IPS DF 4.7 (cell line): ENCODE measurements around the gene SNX5.

Experiments used
- DNase-seq: peaks from one replicate; pipeline ENCODE4 v3.0.0-alpha.2; 2013; ENCODE audit warnings: low spot score; ENCODE audit errors: extremely low read depth

Gene SNX5

DNA sequence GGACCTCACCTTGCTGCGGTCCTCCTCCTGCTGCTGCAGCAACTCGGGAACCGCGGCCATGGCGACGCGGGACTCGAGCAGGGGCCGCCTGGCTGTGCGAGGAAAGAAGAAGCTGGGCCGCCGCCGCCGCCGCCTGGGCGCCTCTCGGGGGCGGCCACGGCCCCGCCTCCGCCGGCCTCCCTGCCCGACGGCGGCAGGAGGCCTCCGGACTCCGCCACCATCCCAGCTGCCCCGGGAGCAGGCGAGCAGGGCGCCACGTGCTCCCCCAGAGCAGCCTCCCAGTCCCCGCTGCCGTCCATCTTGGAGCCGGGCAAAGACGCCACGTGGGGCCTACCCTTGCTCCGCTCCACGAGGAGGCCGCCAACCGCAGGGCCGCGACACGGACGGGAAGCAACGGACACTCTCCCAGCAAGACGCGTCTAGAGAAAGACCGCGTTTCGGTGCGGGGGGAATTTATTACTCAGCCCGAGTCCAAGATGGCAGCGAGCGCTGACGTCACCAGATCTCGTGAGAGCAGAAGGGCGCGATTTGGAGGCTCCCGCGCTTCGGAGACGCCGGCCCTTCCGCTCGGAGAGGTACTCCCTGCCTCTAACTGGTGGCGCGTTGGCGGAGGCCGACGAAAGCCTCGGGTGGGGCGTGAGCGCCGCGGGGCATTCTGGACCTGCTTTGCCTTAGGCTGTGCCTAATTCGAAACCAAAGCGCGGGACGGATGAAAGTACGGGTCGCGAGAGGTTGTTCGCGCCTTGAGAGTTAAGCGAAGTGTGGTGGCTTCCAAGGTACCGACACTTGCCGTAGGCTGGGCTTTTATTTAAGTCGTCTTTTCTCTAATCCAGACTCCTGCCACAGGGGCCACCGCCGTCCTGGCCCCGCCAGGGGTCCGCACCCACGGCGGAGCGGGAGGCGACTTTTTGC is at the start of gene SNX5, which contains the start of gene MGME1:
Gene SNX5, minus strand, starts transcription at position 429 of the 912 bp plus-strand sequence. Its CDS starts 369 bp downstream, at position 60.
Gene MGME1, plus strand, starts transcription at position 653 of the 912 bp plus-strand sequence. CDS start 842 bp downstream, outside the sequence.
- peak; percentile 95 for DNase-seq

DNA sequence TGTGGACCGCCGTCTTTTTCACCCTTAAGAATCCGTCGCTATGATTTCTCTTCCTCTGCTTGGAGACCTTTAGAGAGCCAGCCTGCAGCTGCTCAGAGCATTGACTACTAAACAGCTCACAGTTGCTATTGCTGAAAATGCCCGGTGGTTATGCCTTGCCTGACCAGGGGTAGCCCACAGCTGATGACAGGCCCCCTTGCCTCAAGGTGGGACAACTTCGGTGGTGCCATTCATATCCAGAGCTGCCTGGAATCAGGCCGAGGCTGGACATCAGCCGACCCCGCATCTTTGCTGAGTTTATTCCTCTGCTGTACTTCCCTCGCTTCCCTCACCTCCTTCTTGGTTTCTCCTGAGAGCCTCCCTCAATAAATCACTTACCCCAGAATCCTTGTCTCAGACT is 49.5 kb upstream of the SNX5 start:
- DNase-seq: no peak

DNA sequence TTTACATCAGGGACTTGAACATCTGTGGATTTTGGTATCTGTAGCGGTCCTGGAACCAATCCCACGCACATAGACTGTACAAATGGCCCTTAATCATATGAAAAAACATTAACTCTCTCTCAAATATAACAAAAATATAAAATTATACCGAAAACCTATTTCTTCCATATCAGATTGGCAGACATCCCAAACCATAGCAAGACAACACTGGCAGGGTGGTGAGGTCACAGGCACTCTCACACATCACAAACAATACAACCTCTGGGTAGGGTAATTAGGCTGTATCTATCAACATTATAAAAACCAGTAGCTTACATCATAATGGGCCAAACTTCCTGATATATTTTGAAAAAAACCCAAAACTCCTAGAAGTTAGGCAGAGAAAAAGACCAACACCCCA is 48.2 kb upstream of the SNX5 start:
- no peak for DNase-seq

DNA sequence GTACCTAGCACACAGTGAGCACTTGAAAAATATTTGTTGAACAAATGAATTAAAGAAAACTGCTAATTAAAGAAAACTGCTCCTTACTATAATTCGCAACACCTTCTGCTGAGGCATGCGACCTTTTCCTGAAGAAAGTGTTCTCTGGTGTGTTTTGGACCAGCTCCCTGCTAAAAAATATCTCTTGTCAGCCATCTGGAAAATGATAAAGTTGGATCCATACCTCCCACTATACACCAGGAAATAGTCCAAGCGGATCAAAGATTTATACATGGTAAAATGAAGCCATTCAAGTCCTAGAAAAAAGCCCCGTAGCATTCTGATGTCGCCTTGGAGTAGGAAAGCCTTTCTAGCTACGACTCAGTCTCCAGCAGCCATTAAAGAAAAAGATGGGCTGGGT is 45.8 kb upstream of the SNX5 start:
- no peak for DNase-seq

DNA sequence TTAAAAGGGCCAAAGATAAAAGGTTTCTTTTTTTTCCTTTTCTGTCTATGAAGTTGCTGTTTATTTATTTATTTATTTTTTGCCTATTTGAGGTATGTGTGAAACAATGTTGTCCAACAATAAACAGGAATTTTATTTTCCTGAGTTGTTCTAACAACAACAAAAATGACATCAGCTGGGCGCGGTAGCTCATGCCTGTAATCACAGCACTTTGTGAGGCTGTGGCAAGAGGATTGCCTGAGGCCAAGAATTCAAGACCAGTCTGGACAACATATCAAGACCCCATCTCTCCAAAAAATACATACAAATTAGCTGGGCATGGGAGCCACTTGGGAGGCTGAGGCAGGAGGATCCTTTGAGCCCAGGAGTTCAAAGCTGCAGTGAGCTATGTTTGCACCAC is 44.3 kb upstream of the SNX5 start:
- DNase-seq: no peak

DNA sequence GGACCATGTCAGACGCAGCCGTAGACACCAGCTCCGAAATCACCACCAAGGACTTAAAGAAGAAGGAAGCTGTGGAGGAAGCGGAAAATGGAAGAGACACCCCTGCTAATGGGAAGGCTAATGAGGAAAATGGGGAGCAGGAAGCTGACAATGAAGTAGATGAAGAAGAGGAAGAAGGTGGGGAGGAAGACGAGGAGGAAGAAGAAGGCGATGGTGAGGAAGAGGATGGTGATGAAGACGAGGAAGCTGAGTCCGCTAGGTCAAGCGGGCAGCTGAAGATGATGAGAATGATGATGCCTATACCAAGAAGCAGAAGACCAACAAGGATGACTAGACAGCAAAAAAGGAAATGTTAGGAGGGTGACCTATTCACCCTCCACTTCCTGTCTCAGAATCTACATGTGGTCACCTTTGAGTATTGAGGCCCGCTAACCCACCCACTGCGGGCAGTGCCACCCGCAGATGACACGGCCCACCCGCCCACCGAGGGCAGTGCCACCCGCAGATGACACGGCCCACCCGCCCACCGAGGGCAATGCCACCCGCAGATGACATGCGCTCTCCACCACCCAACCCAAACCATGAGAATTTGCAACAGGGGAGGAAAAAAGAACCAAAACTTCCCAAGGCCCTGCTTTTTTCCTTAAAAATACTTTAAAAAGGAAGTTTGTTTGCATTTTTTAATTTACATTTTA is 43.5 kb upstream of the SNX5 start:
- no peak for DNase-seq

DNA sequence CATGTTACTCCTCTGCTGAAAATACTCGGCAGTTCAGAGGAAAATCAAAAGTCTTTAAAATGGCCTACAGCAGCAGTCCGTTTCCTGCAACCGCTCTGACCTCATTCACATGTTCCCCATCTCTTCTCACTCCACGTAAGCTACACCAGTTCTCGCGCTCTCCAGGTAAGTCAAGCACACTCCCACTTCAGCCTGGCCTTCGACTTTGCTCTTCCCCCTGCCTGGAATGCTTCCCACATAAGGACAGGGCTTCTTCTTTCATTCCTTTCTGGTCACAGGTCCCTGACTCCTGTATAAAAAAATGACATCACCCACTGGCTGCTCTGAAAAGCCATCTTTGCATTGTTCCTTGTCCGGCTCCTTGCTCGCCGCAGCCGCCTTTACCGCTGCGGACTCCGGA is 42.9 kb upstream of the SNX5 start:
- no peak for DNase-seq

DNA sequence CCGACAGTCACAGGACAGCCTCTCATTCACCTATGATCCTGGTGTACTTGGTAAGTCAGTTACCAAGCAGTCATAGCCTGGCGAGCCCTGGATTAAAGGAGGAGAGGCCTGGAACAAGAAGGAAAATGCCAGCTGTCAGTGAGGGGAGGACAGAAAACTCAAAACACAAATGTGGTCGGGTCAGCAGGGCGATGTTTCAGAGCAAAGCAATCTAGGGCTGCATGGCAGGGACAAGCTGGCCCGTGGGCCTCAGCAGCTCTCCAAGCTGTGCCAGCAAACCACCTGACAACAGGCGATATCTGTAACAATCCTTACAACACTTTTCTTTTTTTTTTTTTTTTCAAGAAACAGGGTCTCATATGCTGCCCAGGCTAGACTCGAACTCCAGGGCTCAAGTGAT is 40.5 kb upstream of the SNX5 start:
- DNase-seq: no peak

DNA sequence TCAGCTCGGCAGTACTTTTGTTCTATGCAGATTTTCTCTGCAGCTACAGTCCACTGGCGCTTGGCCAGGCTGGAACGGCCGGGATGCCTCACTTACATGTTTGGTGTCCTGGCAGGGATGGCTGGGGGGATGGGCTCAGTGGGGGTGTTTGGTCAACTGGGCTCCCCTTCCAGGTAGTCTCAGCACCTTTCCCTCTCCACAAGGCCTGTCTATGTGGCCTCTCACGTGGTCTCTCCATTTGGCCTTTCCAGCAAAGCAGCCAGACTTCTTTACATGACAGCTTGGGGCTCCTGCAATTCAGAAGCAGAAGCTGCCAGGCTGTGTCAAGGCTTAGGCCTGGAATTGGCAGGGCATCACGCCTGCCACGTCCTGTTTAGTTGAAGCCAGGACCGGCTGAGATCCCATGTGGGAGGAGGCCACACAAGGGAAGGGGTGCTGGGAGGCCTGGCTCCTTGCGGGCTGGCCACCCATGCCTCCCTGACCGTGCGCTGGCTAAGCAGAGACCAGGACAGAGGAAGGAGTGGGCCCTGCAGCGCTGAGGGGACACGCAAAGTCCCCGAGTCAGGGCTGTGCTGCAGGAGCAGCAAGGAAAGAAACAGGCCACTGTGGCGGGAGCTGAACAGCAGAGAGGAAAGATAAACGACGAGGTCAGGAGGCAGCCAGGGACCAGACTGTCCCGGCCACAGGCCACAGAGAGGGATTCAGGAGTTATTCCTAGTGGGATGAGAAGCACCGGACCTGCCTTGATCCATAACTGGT is 39.1 kb upstream of the SNX5 start:
- DNase-seq: no peak

DNA sequence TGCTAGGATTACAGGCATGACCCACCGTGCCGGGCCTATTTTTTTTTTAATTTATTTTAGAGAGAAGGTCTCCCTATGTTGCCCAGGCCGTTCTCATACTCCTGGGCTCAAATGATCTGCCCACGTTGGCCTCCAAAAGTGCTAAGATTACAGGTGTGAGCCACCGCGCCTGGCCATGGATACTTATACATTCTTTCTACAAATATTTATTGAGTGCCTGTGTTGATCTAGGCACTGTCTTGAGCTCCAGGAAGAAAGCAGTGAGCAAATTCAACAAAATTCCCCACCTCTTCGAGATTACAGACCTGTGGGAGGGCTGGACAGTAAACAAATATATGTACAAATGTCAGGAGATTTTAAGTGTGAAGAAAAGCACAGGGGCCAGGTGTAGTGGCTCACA is 38.1 kb upstream of the SNX5 start:
- DNase-seq: no peak

DNA sequence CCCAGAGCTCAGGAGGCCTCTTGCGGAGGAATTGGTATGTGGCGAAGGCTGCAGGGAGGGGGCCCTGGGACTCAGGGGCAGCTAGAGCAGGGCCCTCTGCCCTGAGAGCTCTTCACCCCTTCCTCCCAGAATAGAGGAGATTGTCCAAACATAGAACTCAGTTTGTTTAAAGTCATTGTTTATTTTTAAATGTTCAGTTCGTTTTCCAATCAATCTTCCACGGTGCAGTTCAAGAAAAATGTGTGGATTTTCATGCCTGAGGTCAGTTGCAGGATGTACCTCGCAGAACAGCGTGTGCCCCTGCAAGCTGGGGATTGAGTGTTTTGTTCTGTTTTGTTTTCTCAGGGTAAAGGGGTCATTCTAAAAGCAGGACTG is 37.4 kb upstream of the SNX5 start:
- no peak for DNase-seq

DNA sequence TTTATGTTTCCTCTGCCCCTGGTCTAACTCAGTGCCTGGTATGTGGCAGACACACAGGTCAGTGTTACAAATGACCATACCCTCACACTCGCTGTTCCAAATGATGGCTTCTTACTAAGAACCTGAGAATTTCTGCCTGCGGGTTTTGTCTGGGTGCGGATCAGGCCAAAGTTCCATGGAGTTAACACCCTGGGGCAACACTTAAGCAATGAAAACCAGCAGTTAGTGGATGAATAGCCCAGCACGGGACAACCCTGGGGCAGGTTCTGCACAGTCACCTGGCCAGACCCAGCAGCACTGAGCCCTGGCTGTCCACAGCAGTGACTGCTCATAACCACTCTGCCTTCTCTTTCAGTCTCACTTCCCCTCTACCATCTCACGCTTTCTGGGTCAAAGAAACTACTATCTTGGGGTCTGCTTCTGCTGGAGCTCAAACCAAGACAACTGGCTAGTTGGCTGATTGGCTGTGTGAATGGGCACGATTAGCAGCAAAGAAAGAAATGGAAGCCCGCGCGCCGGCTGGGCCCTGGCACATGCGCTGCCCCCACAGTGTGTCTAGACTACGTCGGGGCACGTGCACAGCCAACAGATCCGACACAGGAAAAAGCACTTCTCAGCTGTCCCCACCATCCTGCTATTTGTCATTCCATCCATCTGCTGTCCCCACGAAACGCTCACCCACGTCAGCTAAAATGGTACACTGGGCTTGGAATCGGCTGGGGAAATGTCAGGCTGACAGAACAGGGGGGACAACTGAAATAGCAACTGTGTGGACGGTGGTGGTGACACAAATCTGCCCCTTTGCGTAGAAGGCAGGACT is 36.8 kb upstream of the SNX5 start:
- no peak for DNase-seq

DNA sequence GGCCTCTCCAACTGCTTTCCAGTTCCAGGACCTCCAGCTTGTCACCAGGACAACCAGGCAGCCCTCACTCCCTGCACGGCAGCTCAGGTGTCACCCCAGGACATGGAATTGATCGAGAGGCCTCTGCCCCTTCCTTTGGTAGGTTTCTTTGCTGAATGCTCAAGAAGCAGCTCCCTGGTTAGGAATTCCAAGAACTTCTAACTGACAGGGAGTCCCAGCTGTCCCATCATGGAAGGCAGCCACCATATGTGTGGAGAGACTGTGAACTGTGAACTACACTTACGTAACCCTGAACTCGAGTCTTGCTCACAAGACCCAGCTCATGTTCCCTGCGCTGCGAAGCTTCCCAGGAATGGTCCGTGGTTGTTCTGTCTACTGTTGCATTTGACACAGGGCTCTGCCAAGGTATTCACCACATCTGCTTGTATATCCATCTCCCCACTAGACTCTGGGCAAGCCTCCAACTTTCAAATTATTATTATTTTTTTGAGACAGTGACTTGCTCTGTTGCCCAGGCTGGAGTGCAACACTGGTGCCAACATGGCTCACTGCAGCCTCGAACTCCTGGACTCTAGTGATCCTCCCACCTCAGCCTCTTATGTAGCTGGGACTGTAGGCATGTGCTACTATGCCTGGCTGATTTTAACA is 35.9 kb upstream of the SNX5 start:
- DNase-seq: no peak

DNA sequence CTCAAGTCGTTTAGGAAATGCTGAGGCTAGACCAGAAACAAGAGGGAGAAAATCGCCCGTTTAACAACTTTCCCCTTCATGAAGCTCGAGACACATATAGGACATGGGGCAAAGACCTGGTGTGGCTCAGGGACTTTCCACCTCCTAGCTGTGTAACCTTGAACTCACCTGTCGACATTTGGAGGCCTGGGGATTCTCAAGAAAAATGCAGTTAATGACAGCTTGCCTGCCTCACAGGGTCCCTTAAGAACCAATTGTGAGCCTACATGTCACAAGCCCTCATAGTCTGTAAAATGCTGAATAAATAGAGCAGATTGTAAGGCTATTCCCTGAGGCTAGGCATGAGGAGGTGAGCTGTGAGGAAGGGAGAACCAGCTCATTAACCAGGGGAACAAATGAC is 35.3 kb upstream of the SNX5 start:
- no peak for DNase-seq

DNA sequence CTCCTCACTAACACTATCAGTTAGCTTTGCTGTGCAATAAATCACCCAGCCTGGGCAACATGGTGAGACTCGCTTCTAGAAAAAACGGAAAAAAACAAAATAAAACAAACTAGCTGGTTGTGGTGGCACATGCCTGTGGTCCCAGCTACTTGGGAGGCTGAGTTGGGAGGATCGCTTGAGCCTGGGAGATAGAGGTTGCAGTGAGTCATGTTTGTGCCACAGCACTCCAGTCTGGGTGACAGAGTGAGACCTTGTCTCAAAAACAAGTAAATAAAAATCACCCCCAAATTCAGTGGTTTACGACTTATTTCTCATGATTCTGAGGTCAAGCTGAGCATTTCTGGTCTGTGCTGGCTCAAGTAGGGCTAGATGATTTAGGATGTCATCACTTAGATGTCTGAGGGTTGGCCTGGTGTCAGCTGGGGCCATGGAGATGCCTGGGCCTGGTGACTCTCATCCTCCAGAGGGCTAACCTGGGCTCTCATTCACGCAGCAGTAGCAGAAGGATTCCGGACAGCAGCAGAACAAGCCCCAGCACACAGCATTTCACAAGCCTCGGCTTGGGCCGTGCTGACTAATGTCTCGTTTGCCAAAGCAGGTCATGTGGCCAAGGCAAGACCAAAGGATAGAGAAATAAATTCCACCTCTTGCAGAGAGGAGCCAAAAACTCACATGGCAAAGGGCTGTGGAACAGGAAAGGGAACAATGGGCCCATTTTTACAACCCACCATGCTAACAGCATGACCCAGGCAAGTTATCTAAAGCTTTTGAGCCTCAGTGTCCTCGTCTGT is 32.7 kb upstream of the SNX5 start:
- DNase-seq: no peak

DNA sequence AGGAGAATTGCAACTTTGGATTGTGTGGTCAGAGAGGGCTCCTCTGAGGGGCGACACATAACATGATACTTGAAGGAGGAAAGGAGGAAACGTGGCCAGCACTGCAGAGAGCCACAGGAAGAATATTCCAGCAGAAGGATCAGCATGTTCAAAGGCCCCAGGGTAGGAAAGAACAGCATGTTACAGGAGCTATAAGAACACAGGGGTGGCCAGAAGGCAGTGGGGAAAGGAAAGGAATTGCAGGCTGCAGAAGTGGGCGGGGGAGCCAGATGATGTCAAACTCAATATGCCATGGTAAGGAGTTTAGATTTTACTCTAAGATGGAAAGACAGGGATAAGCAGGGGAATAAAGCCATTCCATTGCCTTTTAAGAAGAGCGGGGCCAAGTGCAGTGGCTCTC is 31.0 kb upstream of the SNX5 start:
- DNase-seq: no peak

DNA sequence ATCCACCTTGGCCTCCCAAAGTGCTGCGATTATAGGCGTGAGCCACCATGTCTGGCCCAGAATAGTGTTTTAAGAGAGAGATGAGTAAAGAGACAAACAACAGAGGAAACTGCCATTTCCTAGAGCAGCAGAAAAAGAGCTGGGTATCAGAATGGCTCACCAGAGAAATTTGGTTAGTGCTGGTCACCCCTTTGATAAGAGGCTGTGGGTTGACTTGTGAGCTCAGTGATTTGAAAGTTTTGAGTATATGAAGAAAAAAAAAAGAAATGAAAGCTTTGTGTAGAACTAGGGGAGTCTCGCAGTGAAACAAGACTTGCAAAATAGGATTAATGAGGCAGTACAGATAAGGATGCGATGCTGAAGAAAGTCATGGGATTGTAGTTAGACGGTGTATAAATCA is 29.9 kb upstream of the SNX5 start:
- DNase-seq: no peak

DNA sequence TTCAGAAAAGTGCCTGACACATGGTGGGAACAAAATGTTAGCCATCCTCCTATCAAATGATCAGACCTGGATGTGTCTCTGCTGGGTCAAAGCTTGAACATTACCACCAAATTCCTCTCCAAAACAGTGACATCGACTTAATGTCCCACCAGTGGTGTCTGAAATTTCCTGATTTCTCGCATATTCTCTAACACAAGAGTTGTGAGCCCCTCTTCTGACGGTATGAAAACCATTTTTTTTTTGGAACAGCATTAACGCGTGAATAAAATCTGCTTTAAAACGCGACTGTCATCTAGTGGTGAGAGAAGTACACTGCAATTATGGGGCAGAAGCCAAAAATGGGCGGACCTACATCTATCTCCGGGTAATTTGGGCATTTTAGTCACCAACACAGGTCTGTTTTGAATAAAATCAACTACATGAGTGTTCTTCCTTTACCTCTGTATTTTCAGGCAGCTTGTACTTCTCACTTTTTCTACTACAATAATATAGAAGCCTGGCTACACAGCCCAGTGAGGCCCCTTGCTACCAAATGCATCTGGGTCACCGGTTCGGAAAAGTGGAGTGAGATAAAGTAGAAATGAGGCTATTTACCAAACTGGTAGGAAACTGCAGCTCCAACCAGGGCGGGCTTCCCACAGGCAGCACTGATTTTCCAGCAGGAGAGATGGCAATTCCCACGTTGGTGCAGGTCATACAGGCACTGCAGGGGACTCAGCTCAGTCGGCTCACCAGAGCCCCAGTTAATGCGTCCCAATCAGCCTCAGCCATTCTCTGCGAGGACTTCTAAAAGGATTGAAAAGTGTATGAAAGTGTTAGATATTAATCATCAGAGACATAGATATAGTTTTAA is 27.6 kb upstream of the SNX5 start:
- DNase-seq: no peak

DNA sequence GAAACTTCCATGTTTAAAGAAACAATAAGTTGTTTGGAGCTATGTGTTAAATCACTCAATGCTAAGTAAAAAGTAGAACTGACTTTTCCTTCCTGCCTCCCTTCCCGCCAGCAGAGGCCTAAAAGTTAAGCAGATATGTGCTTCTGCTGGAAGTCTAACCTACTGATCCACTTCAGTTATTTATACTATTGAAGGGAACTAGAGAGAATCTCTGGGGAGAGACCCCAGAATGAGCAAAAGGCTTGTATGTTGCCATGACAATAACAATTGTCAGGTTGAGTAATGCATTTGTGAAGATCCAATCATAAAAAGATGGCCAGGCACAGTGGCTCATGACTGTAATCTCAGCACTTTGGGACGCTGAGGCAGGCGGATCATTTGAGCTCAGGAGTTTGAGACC is 25.0 kb upstream of the SNX5 start:
- no peak for DNase-seq
